ENCODE measurements around the gene SEPTIN8. TPM values are rescaled to one million over a fixed set of nuclear protein-coding genes. Genes with fewer than 3 reads are reported as not detected.

Gene SEPTIN8
- total RNA-seq, 2 donors from 2014 or later: 8.0 to 8.8 TPM

Other genes starting within 250 kb of the SEPTIN8 start
- not detected for gene IL5, start 233.7 kb downstream of the SEPTIN8 start, total RNA-seq
- 10 to 100 TPM; 20.4 to 22.2 TPM for gene RAD50, start 220.3 kb downstream of the SEPTIN8 start, total RNA-seq
- gene IL13, start 119.1 kb downstream of the SEPTIN8 start, total RNA-seq: under 1 TPM in 1 of 2 donors, not detected in 1; 0.20 TPM
- not detected for gene IL4, start 103.2 kb downstream of the SEPTIN8 start, total RNA-seq
- 10 to 100 TPM; 12.6 to 17.9 TPM for gene KIF3A, start 39.7 kb downstream of the SEPTIN8 start, total RNA-seq
- 10 to 100 TPM in 1 of 2 donors, 1 to 10 TPM in 1; 8.7 to 13.7 TPM for gene CCNI2, start 29.8 kb downstream of the SEPTIN8 start, total RNA-seq
- gene SOWAHA, start 36.1 kb upstream of the SEPTIN8 start, total RNA-seq: not detected
- gene SHROOM1, start 53.4 kb upstream of the SEPTIN8 start, total RNA-seq: under 1 TPM in 1 of 2 donors, not detected in 1; 0.20 TPM
- gene GDF9, start 89.2 kb upstream of the SEPTIN8 start, total RNA-seq: under 1 TPM; 0.70 to 0.94 TPM
- gene UQCRQ, start 89.4 kb upstream of the SEPTIN8 start, total RNA-seq: 100 to 1,000 TPM; 107 to 112 TPM
- gene LEAP2, start 96.4 kb upstream of the SEPTIN8 start, total RNA-seq: 1 to 10 TPM in 1 of 2 donors, under 1 TPM in 1; 0.47 to 1.0 TPM
- 10 to 100 TPM; 69.2 to 74.6 TPM for gene AFF4, start 186.4 kb upstream of the SEPTIN8 start, total RNA-seq
- 10 to 100 TPM; 12.9 to 18.1 TPM for gene ZCCHC10, start 249.3 kb upstream of the SEPTIN8 start, total RNA-seq